RPMI7951 (cell line): Measurements from ENCODE around the gene WNT5B. TPM values are rescaled to one million over a fixed set of nuclear protein-coding genes. Genes with fewer than 3 reads are reported as not detected.
"Not testable (repeated sequence)": the region's sequence is repeated elsewhere in the genome, so short reads cannot be mapped to it uniquely, and the experiment has no call there.

Experiments used
- DNase-seq: peaks from one replicate; pipeline ENCODE4 v3.0.0-alpha.2; 2012; ENCODE audit warnings: low read depth
- total RNA-seq: library from RNA; depleted of rRNA; stranded (reverse); fragments of >200 nt; shearing (Covaris generic); gene quantifications from 2 replicates; pipeline ENCODE4 v1.2.3, GENCODE V29; 2014; rRNA removed

The WNT5B gene
- total RNA-seq, 1 experiment from 2014 or later = 42.9 TPM

GRCh38 chr12:1690578-1691122 lies 61.6 kb downstream of the WNT5B start, which contains the start of gene ADIPOR2:
Gene ADIPOR2, plus strand, starts transcription at chr12:1691070. Its CDS starts 63,274 bp downstream, at chr12:1754344.
- DNase-seq = peak; percentile 95

GRCh38 chr12:1691123-1692007 lies 62.3 kb downstream of the WNT5B start:
- peak; percentile 31 for DNase-seq

- DNase-seq = no peak
These were observed 63.2 kb downstream of the WNT5B start for GRCh38 chr12:1692226-1692625.

GRCh38 chr12:1692895-1693610 lies 64.0 kb downstream of the WNT5B start:
- DNase-seq = no peak

- DNase-seq = not testable (repeated sequence)
These were observed 66.1 kb downstream of the WNT5B start for GRCh38 chr12:1695097-1695496.

- no peak for DNase-seq
These were observed 67.0 kb downstream of the WNT5B start for GRCh38 chr12:1695886-1696670.

GRCh38 chr12:1696800-1697199 lies 67.8 kb downstream of the WNT5B start:
- no peak for DNase-seq

Other genes starting within 250 kb of the WNT5B start
- 4.0 and 5.6 TPM in 2 replicates for gene FBXL14, start 34.6 kb upstream of the WNT5B start, total RNA-seq
- gene ADIPOR2, start 61.8 kb downstream of the WNT5B start, total RNA-seq = 20.7 and 23.8 TPM in 2 replicates
- not detected in 2 replicates for gene LRTM2, start 191.3 kb downstream of the WNT5B start, total RNA-seq